SK-N-SH (cell line): ENCODE measurements around the gene MALAT1. TPM values are rescaled to one million over a fixed set of nuclear protein-coding genes. Genes with fewer than 3 reads are reported as not detected.

Source experiments
- CTCF ChIA-PET: fragments of 300-600, 350-600 bp; formaldehyde crosslinking; extraction: SDS; loops from one replicate; lab custom pipeline; 2021; lab: Yijun Ruan, JAX
- POLR2A ChIA-PET: fragments of 350-600 bp; sonication (Branson Sonifier 250); formaldehyde crosslinking; extraction: SDS; loops from one replicate; lab custom pipeline; 2020; ENCODE audit warnings: antibody characterized with exemption, inconsistent platforms; lab: Yijun Ruan, JAX
- DNase-seq: peaks from one replicate; pipeline ENCODE4 v3.0.0; 2012
- H2AFZ ChIP-seq: fragments of 200-600 bp; sonication (generic); 2 replicates; pipeline ENCODE4 v1.8.1; 2016; ENCODE audit warnings: antibody characterized with exemption, mild to moderate bottlenecking, low read depth
- H3F3A ChIP-seq: fragments of 200-600 bp; sonication (generic); replicated peaks from 2 replicates; pipeline ENCODE3; 2016; ENCODE audit warnings: antibody characterized with exemption, mild to moderate bottlenecking; ENCODE audit not compliant: insufficient read depth
- H3K27ac ChIP-seq, 2 experiments: fragments of 200-500 bp in 1 of 2; fragments of 200-600 bp in 1 of 2; sonication (Bioruptor generic) in 1 of 2; sonication (generic), shearing (Covaris generic) in 1 of 2; 2 replicates each; pipeline versions ENCODE4 v1.5.1 to v1.6.1; 2014 to 2016; ENCODE audit warnings: low read depth in 2 of 2, inconsistent platforms in 1 of 2, low read length in 1 of 2, mild to moderate bottlenecking in 1 of 2, mixed read lengths in 1 of 2
- H3K27me3 ChIP-seq: fragments of 200-600 bp; sonication (generic), shearing (Covaris generic); 2 replicates; pipeline ENCODE4 v1.6.1; 2016; ENCODE audit warnings: mixed run types; ENCODE audit not compliant: insufficient read depth
- H3K36me3 ChIP-seq, 2 experiments: fragments of 200-500 bp in 1 of 2; fragments of 200-600 bp in 1 of 2; sonication (Bioruptor generic) in 1 of 2; sonication (generic) in 1 of 2; replicated peaks in 1 of 2; 2 replicates each; pipeline versions ENCODE3 to v1.5.1; 2014 to 2016; ENCODE audit warnings: low read length in 1 of 2, mild to moderate bottlenecking in 1 of 2; ENCODE audit not compliant: insufficient read depth in 2 of 2, control insufficient read depth in 1 of 2
- H3K4me1 ChIP-seq, 2 experiments: fragments of 200-500 bp in 1 of 2; fragments of 200-600 bp in 1 of 2; sonication (Bioruptor generic) in 1 of 2; sonication (generic), shearing (Covaris generic) in 1 of 2; 2 replicates each; pipeline versions ENCODE4 v1.5.1 to v1.6.1; 2014 to 2016; ENCODE audit warnings: low read depth in 1 of 2, low read length in 1 of 2, mixed run types in 1 of 2; ENCODE audit not compliant: insufficient read depth in 2 of 2, control insufficient read depth in 1 of 2
- H3K4me2 ChIP-seq: fragments of 200-600 bp; sonication (generic), shearing (Covaris generic); 2 replicates; pipeline ENCODE4 v1.6.1; 2017; ENCODE audit warnings: mixed run types
- H3K4me3 ChIP-seq, 2 experiments: fragments of 200-500 bp in 1 of 2; fragments of 200-600 bp in 1 of 2; sonication (Bioruptor generic) in 1 of 2; sonication (generic), shearing (Covaris generic) in 1 of 2; 2 replicates each; pipeline versions ENCODE4 v1.5.1 to v1.8.1; 2014 to 2016; ENCODE audit warnings: low read depth in 2 of 2, inconsistent platforms in 1 of 2, low read length in 1 of 2, mild to moderate bottlenecking in 1 of 2, mixed read lengths in 1 of 2, moderate library complexity in 1 of 2
- H3K79me2 ChIP-seq: fragments of 200-600 bp; sonication (generic); 2 replicates; pipeline ENCODE4 v1.8.1; 2017; ENCODE audit warnings: mild to moderate bottlenecking; ENCODE audit not compliant: insufficient read depth
- H3K9ac ChIP-seq: fragments of 200-600 bp; sonication (generic); 2 replicates; pipeline ENCODE4 v1.6.1; 2017; ENCODE audit warnings: mixed run types
- H3K9me2 ChIP-seq: fragments of 200-600 bp; sonication (generic); 2 replicates; pipeline ENCODE4 v1.6.1; 2017; ENCODE audit warnings: mixed run types
- H3K9me3 ChIP-seq: fragments of 200-600 bp; sonication (generic); 2 replicates; pipeline ENCODE4 v1.6.1; 2017; ENCODE audit warnings: mixed run types, mild to moderate bottlenecking, moderate library complexity
- H4K20me1 ChIP-seq: fragments of 200-600 bp; sonication (generic); 2 replicates; pipeline ENCODE4 v1.6.1; 2017; ENCODE audit warnings: mild to moderate bottlenecking, mixed run types; ENCODE audit not compliant: insufficient read depth
- CHD2 ChIP-seq: fragments of 150-350 bp; IDR thresholded peaks from 2 replicates; pipeline ENCODE4 v1.6.1; 2018; ENCODE audit warnings: low read length; ENCODE audit not compliant: partially characterized antibody
- ELF1 ChIP-seq: IDR thresholded peaks from 2 replicates; pipeline ENCODE4 v1.4.0; 2012
- EP300 ChIP-seq, 2 experiments: IDR thresholded peaks; 2 replicates each; pipeline versions ENCODE4 v1.4.0 to v1.6.1; 2012; ENCODE audit warnings: borderline replicate concordance in 1 of 2, low read depth in 1 of 2, low read length in 1 of 2
- GATA2 ChIP-seq: sonication (generic); formaldehyde crosslinking; IDR thresholded peaks from 2 replicates; pipeline ENCODE4 v1.5.0; 2020; ENCODE audit warnings: mild to moderate bottlenecking, missing genetic modification reagents
- MEF2A ChIP-seq: IDR thresholded peaks from 2 replicates; pipeline ENCODE4 v1.4.0; 2012; ENCODE audit warnings: low read depth, borderline replicate concordance
- MXI1 ChIP-seq: IDR thresholded peaks from 2 replicates; pipeline ENCODE4 v1.6.1; 2012; ENCODE audit warnings: mild to moderate bottlenecking, low read depth, low read length, improper control_type of control experiment
- NFIC ChIP-seq: IDR thresholded peaks from 2 replicates; pipeline ENCODE4 v1.4.0; 2012; ENCODE audit warnings: borderline replicate concordance
- POLR2AphosphoS5 ChIP-seq: IDR thresholded peaks from 2 replicates; pipeline ENCODE4 v1.6.1; 2012; ENCODE audit warnings: low read depth, low read length
- RAD21 ChIP-seq: IDR thresholded peaks from 2 replicates; pipeline ENCODE4 v1.6.1; 2012; ENCODE audit warnings: mild to moderate bottlenecking, low read length
- RCOR1 ChIP-seq: fragments of 150-350 bp; IDR thresholded peaks from 2 replicates; pipeline ENCODE4 v1.6.1; 2017; ENCODE audit warnings: antibody characterized with exemption, low read length
- SMC3 ChIP-seq: IDR thresholded peaks from 2 replicates; pipeline ENCODE4 v1.6.1; 2012; ENCODE audit warnings: low read depth, low read length, improper control_type of control experiment
- TCF12 ChIP-seq: IDR thresholded peaks from 2 replicates; pipeline ENCODE4 v1.4.0; 2012
- YY1 ChIP-seq: IDR thresholded peaks from 2 replicates; pipeline ENCODE4 v1.4.0; 2012; ENCODE audit warnings: low read depth, mild to moderate bottlenecking
- WGBS: methylation state at CpG from one replicate; pipeline ENCODE4 v1.1.6; 2017; ENCODE audit warnings: low lambda C conversion rate; 5-methylcytosine and 5-hydroxymethylcytosine counted together
- polyA plus RNA-seq, 3 experiments: library from polyadenylated mRNA; depleted of rRNA; stranded (reverse); fragments of >200 nt; gene quantifications; 2 replicates each; pipeline ENCODE4 v1.2.3, GENCODE V29; 2012
- TF ChIP-seq, protein P1 (sequence below): IDR thresholded peaks from 2 replicates; pipeline ENCODE4; 2012
- TF ChIP-seq, protein P2 (sequence below): IDR thresholded peaks from 2 replicates; pipeline ENCODE4 v1.4.0; 2012; ENCODE audit warnings: low read depth, borderline replicate concordance

MALAT1 gene
- polyA plus RNA-seq, 1 of the 3 experiments (the other 2 are of a cell fraction) = 285 TPM

DNA sequence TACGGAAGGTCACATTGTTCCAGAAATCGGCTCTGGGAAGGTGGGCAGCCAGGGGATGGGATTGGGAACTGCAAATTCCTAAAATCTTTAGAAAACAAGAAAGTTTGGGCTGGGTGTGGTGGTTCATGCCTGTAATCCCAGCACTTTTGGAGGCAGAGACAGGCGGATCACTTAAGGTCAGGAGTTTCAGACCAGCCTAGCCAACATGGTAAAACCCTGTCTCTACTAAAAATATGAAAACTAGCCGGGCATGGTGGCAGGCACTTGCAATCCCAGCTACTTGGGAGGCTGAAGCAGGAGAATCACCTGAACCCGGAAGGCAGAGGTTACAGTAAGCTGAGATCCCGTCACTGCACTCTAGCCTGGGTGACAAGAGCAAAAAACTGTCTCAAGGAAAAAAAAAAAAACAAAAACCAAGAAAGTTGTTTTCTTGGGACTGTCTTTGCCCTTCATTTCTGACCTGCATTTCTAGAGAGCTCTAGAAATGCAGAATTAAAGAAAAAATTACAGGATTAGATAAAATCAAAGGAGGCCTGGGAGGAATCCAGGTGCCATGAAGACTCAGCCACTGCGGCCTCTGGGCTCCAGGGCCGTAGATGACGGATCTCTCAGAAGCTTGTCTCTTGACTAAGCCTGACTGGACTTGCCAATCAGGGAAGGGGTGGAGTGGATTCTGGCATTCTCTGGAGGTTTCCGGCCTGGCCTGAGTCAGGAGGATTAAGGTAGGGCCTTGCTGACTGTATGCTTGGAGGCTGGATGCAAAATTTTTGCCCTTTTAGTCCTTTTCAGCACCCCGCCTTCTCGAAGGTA, 5.3 kb upstream of the MALAT1 start (continued):
- TF ChIP-seq EP300 (IDR thresholded peaks at IDR 0.05; ENCODE audit: borderline replicate concordance in 1 of 2, low read depth in 1 of 2, low read length in 1 of 2) = peak in 1 of 2 experiments; percentile 63; a peak in 1 of 4 replicates
- TF ChIP-seq ELF1 = no peak
- TF ChIP-seq NFIC = peak; percentile 55; the same call in 1 of the 2 replicates

DNA sequence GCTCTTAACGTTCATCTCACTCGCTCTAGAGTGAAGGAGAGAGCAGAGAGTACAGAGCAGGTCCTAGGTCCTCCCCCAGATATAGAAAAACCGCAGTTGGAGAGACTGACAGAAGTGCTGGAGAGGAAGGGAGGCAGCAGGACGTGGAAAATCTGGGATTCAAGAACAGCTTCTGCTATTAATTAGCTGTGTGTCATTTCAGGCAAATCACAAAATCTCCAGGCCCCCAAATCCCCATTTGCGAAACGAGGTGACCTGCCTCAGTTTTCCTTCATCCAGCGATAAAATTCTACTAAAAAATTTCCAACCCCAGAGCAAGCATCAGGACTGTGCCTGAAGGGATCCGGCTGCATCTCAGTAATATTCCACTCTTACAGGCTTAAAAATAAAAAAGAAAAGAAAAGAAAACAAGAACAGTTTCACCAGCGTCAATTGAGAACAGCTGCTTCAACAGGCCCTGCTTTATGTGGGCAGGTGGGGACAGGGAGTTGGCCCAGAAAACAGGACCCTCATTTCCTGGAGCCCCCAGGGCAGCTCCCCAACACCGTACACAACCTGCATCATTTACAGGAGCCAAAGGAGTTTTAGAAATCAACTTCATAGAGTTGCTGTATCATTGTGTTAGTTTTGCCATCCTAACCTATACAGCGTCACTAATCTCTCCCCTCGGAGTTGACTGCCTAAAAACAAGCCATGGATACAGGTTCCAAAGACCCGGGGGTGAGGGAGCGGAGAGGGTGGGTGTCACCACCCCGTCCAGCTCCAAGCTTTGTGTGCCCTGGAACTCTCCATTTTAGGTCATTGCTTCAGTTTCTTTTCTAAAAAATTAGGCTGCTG, 2.3 kb upstream of the MALAT1 start:
- H3K4me2 ChIP-seq = peak overlapping the region; percentile 75
- TF ChIP-seq MEF2A (no peak), RAD21 (peak; percentile 20; the same call in 1 of the 2 replicates), TCF12 (peak; percentile 71), MXI1 (0 out of 2 replicates have a peak, but pooled peaks have one; percentile 40), YY1 (peak; percentile 51; the same call in 1 of the 2 replicates), EP300 (IDR thresholded peaks at IDR 0.05; ENCODE audit: borderline replicate concordance in 1 of 2, low read depth in 1 of 2, low read length in 1 of 2) (peak in 1 of 2 experiments; percentile 71; a peak in 2 of 4 replicates), RCOR1 (peak; percentile 46; the same call in 1 of the 2 replicates), GATA2 (peak; percentile 55), POLR2AphosphoS5 (peak; percentile 37; the same call in 1 of the 2 replicates), ELF1 (no peak), CHD2 (peak; percentile 61), SMC3 (no peak)
- TF ChIP-seq, protein P1, sequence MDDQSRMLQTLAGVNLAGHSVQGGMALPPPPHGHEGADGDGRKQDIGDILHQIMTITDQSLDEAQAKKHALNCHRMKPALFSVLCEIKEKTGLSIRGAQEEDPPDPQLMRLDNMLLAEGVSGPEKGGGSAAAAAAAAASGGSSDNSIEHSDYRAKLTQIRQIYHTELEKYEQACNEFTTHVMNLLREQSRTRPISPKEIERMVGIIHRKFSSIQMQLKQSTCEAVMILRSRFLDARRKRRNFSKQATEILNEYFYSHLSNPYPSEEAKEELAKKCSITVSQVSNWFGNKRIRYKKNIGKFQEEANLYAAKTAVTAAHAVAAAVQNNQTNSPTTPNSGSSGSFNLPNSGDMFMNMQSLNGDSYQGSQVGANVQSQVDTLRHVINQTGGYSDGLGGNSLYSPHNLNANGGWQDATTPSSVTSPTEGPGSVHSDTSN = peak; percentile 44; the same call in 1 of the 2 replicates
- TF ChIP-seq, protein P2, sequence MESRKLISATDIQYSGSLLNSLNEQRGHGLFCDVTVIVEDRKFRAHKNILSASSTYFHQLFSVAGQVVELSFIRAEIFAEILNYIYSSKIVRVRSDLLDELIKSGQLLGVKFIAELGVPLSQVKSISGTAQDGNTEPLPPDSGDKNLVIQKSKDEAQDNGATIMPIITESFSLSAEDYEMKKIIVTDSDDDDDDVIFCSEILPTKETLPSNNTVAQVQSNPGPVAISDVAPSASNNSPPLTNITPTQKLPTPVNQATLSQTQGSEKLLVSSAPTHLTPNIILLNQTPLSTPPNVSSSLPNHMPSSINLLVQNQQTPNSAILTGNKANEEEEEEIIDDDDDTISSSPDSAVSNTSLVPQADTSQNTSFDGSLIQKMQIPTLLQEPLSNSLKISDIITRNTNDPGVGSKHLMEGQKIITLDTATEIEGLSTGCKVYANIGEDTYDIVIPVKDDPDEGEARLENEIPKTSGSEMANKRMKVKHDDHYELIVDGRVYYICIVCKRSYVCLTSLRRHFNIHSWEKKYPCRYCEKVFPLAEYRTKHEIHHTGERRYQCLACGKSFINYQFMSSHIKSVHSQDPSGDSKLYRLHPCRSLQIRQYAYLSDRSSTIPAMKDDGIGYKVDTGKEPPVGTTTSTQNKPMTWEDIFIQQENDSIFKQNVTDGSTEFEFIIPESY = no peak
- peak overlapping the region; percentile 27 to 49 for H3K4me3 ChIP-seq
- H3F3A ChIP-seq = peaks cover 78% of the 10 kb centered on the region
- H2AFZ ChIP-seq = no peak overlapping the region
- H3K36me3 ChIP-seq = peaks cover 14 to 25% of the 10 kb centered on the region in 2 experiments
- peaks cover 78% of the 10 kb centered on the region for H3K79me2 ChIP-seq
- H3K27me3 ChIP-seq = no peaks in the 10 kb centered on the region
- peaks cover 26% of the 10 kb centered on the region for H4K20me1 ChIP-seq
- no peaks in the 10 kb centered on the region for H3K9me3 ChIP-seq
- no peaks in the 10 kb centered on the region for H3K9me2 ChIP-seq
- DNase-seq = no peak
- WGBS = 14% methylated on average over 15 of the region's 15 CpGs
- peak overlapping the region; percentile 98 to 100 for H3K27ac ChIP-seq
- CTCF ChIA-PET = interaction anchor here (1.1 to 5.9 kb wide), 12 partner anchors 8 to 207 kb away, joined by 3 to 78 read pairs (median 17); partner anchors contain the start of gene NEAT1
- peaks cover 40 to 43% of the 10 kb centered on the region in 2 experiments for H3K4me1 ChIP-seq
- POLR2A ChIA-PET = interaction anchor here (0.6 to 26.8 kb wide), 10 partner anchors 9 to 113 kb away, joined by 3 to 1027 read pairs (median 26); partner anchors contain the start of genes NEAT1 and SLC25A45
- peak overlapping the region; percentile 91 for H3K9ac ChIP-seq
